KMS-11 (cell line): ENCODE data around the gene CTSG.
"Not testable (repeated sequence)": the region's sequence is repeated elsewhere in the genome, so short reads cannot be mapped to it uniquely, and the experiment has no call there.

ENCODE experiments used
- H2AFZ ChIP-seq: fragments of 200-600 bp; sonication (generic); 2 replicates; pipeline ENCODE4 v1.6.1; 2016; ENCODE audit warnings: antibody characterized with exemption, mixed run types, low read depth
- H3K27ac ChIP-seq: fragments of 200-600 bp; sonication (generic); 2 replicates; pipeline ENCODE4 v1.6.1; 2016; ENCODE audit warnings: mild to moderate bottlenecking, mixed run types
- H3K27me3 ChIP-seq: fragments of 200-600 bp; sonication (generic); 2 replicates; pipeline ENCODE4 v1.6.1; 2017; ENCODE audit warnings: mild to moderate bottlenecking, low read depth, mixed run types, moderate library complexity; ENCODE audit not compliant: insufficient read depth
- H3K36me3 ChIP-seq: fragments of 200-600 bp; sonication (generic); 2 replicates; pipeline ENCODE4 v1.6.1; 2017; ENCODE audit warnings: mild to moderate bottlenecking, mixed run types; ENCODE audit not compliant: insufficient read depth
- H3K4me1 ChIP-seq: fragments of 200-600 bp; sonication (generic); 2 replicates; pipeline ENCODE4 v1.6.1; 2016; ENCODE audit warnings: mild to moderate bottlenecking, low read depth, mixed run types; ENCODE audit not compliant: poor library complexity, severe bottlenecking
- H3K4me2 ChIP-seq: fragments of 200-600 bp; sonication (generic); 2 replicates; pipeline ENCODE4 v1.7.0; 2016; ENCODE audit warnings: mild to moderate bottlenecking, mixed run types
- H3K4me3 ChIP-seq: fragments of 200-600 bp; sonication (generic); IDR thresholded peaks from 2 replicates; pipeline ENCODE4 v1.6.1; 2017; ENCODE audit warnings: low read depth, low read length, mixed read lengths; ENCODE audit not compliant: insufficient read depth
- H3K79me2 ChIP-seq: fragments of 200-600 bp; sonication (generic); 2 replicates; pipeline ENCODE4 v1.6.1; 2016; ENCODE audit warnings: low read depth, mixed run types; ENCODE audit not compliant: insufficient read depth
- H3K9ac ChIP-seq: fragments of 200-600 bp; sonication (generic); 2 replicates; pipeline ENCODE4 v1.6.1; 2016; ENCODE audit warnings: mild to moderate bottlenecking, mixed run types
- H4K20me1 ChIP-seq: fragments of 200-600 bp; sonication (generic); 2 replicates; pipeline ENCODE4 v1.6.1; 2016; ENCODE audit warnings: mild to moderate bottlenecking, mixed run types; ENCODE audit not compliant: insufficient read depth
- CTCF ChIP-seq: fragments of 200-600 bp; sonication (generic); conservative IDR thresholded peaks from 2 replicates; pipeline ENCODE4 v1.6.1; 2017; ENCODE audit warnings: low read depth, mild to moderate bottlenecking, antibody characterized with exemption, low read length, moderate library complexity, mixed read lengths

CTSG gene

GRCh38 chr14:24534286-24534685 lies 41.8 kb downstream of the CTSG start:
- Histone ChIP-seq H3K4me2 (no peak overlapping the region), H3K9ac (no peak overlapping the region), H3K36me3 (no peaks in the 10 kb centered on the region), H4K20me1 (no peaks in the 10 kb centered on the region), H3K27me3 (no peaks in the 10 kb centered on the region), H2AFZ (no peak overlapping the region), H3K4me1 (no peaks in the 10 kb centered on the region), H3K79me2 (no peaks in the 10 kb centered on the region), H3K4me3 (no peak overlapping the region), H3K27ac (no peak overlapping the region)
- TF ChIP-seq CTCF: no peak

GRCh38 chr14:24525877-24526620 lies 50.0 kb downstream of the CTSG start:
- not testable (repeated sequence) for H2AFZ ChIP-seq, H3K27me3 ChIP-seq, H3K4me1 ChIP-seq

More at GRCh38 chr14:24525877-24526620, 50.0 kb downstream of the CTSG start:
- not testable (repeated sequence) for H3K79me2 ChIP-seq, H3K36me3 ChIP-seq, H3K9ac ChIP-seq, H4K20me1 ChIP-seq, H3K4me2 ChIP-seq, H3K4me3 ChIP-seq, H3K27ac ChIP-seq
